Measurements from ENCODE around the gene HK3.

GRCh38 chr5:176849611-176850227 lies 49.4 kb downstream of the HK3 start:
- TF ChIP-seq CTCF (optimal IDR thresholded peaks at IDR 0.05 in 1 of 3, IDR thresholded peaks at IDR 0.05 in 1 of 3, conservative IDR thresholded peaks at IDR 0.05 in 1 of 3; ENCODE audit: extremely low read depth in 1 of 3, insufficient read depth in 2 of 3, low read length in 3 of 3) (no peak), EZH2 (IDR thresholded peaks at IDR 0.05; ENCODE audit: low read length) (no peak)

All from keratinocyte (primary cell).